ENCODE measurements around the gene RBPJ. TPM values are rescaled to one million over a fixed set of nuclear protein-coding genes. Genes with fewer than 3 reads are reported as not detected.

Gene RBPJ
- total RNA-seq, 6 experiments from 2014 or later, result 12.0 to 29.3 (median 19.6) TPM

DNA sequence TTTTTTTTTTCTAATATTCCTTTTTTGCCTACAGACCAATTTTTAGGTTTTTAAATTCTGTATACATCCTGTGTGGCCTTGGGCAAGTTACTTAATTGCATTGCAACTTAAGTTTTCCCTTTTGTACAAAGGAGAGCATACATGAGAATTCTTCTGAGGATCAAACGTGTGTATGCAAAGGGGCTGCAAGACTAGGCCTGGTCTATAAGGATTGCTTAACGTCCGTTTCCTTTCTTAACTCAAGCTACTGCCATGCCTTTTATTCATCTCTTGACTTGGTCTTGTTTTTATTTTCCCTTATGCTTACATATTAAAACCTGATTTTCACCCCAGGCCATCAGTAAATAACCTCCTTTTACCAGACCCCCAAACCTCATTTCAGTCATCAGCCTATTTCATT, 13.6 kb downstream of the RBPJ start:
- Histone ChIP-seq H3K36me3 (no peaks in the 10 kb centered on the region), H3K9me3 (no peaks in the 10 kb centered on the region), H3K27ac (no peak overlapping the region), H3K4me1 (peaks cover 0 to 7% (median 0%) of the 10 kb centered on the region in 4 donors), H3K4me3 (no peak overlapping the region), H3K27me3 (no peaks in the 10 kb centered on the region)
- DNase-seq (no peak), ATAC-seq (no peak)
- intact Hi-C loops (cut with DNase I), result no loop called here
- no peak for TF ChIP-seq POLR2A (IDR thresholded peaks at IDR 0.05)
- TF ChIP-seq, protein P1, sequence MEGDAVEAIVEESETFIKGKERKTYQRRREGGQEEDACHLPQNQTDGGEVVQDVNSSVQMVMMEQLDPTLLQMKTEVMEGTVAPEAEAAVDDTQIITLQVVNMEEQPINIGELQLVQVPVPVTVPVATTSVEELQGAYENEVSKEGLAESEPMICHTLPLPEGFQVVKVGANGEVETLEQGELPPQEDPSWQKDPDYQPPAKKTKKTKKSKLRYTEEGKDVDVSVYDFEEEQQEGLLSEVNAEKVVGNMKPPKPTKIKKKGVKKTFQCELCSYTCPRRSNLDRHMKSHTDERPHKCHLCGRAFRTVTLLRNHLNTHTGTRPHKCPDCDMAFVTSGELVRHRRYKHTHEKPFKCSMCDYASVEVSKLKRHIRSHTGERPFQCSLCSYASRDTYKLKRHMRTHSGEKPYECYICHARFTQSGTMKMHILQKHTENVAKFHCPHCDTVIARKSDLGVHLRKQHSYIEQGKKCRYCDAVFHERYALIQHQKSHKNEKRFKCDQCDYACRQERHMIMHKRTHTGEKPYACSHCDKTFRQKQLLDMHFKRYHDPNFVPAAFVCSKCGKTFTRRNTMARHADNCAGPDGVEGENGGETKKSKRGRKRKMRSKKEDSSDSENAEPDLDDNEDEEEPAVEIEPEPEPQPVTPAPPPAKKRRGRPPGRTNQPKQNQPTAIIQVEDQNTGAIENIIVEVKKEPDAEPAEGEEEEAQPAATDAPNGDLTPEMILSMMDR (IDR thresholded peaks at IDR 0.05), result no peak
- 79% methylated on average over 3 of the region's 3 CpGs for WGBS (ENCODE audit: insufficient coverage, low coverage, low lambda C conversion rate, missing lambda C conversion rate)

DNA sequence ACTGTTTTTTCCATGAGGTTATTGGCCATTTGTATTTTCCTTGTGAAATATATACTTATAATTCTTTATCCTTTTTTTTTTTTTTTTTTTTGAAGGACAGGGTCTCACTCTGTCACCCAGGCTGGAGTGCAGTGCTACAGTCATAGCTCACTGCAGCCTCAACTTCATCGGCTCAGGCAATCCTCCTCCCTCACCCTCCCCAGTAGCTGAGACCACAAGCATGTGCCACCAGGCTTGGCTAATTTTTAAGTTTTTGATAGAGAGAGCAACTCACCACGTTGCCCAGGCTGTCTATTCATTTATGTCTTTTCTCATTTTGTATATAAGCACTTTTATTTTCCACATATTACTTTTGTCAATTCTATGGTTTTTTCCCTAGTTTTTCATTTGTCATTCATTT, 16.8 kb downstream of the RBPJ start:
- no peak for TF ChIP-seq POLR2A (IDR thresholded peaks at IDR 0.05)
- TF ChIP-seq, protein P1 (IDR thresholded peaks at IDR 0.05), result no peak
- intact Hi-C loops (cut with DNase I), result no loop called here

GRCh38 chr4:26342328-26343037, 21.7 kb downstream of the RBPJ start:
- ATAC-seq, result peak in 1 of 4 donors; percentile 35
- no peak overlapping the region for H3K27ac ChIP-seq
- intact Hi-C loops (cut with DNase I), result no loop called here
- H3K9me3 ChIP-seq, result no peaks in the 10 kb centered on the region
- TF ChIP-seq POLR2A (IDR thresholded peaks at IDR 0.05), result no peak
- TF ChIP-seq, protein P1 (IDR thresholded peaks at IDR 0.05), result no peak
- H3K27me3 ChIP-seq, result no peaks in the 10 kb centered on the region
- no peak for DNase-seq
- H3K36me3 ChIP-seq, result no peaks in the 10 kb centered on the region
- 31% methylated on average over 2 of the region's 3 CpGs for WGBS (ENCODE audit: insufficient coverage, low coverage, low lambda C conversion rate, missing lambda C conversion rate)
- H3K4me1 ChIP-seq, result no peaks in the 10 kb centered on the region
- H3K4me3 ChIP-seq, result no peak overlapping the region

More for the DNA sequence above, 16.8 kb downstream of the RBPJ start:
- no peak overlapping the region for H3K4me3 ChIP-seq
- H3K4me1 ChIP-seq, result peaks cover 0 to 2% (median 0%) of the 10 kb centered on the region in 4 donors
- DNase-seq, result no peak
- no peaks in the 10 kb centered on the region for H3K36me3 ChIP-seq
- H3K9me3 ChIP-seq, result no peaks in the 10 kb centered on the region
- ATAC-seq, result no peak
- H3K27me3 ChIP-seq, result no peaks in the 10 kb centered on the region
- 75% methylated on average over 1 of the region's 2 CpGs for WGBS (ENCODE audit: insufficient coverage, low coverage, low lambda C conversion rate, missing lambda C conversion rate)
- no peak overlapping the region for H3K27ac ChIP-seq

GRCh38 chr4:26343038-26343398, 22.2 kb downstream of the RBPJ start:
- TF ChIP-seq, protein P1 (IDR thresholded peaks at IDR 0.05), result no peak
- no peak for TF ChIP-seq POLR2A (IDR thresholded peaks at IDR 0.05)
- no peak overlapping the region for H3K27ac ChIP-seq
- H3K4me3 ChIP-seq, result no peak overlapping the region
- no peaks in the 10 kb centered on the region for H3K4me1 ChIP-seq
- DNase-seq (no peak), ATAC-seq (no peak)
- intact Hi-C loops (cut with DNase I), result no loop called here
- H3K27me3 ChIP-seq, result no peaks in the 10 kb centered on the region
- no peaks in the 10 kb centered on the region for H3K36me3 ChIP-seq
- 74% methylated on average over 3 of the region's 3 CpGs for WGBS (ENCODE audit: insufficient coverage, low coverage, low lambda C conversion rate, missing lambda C conversion rate)
- H3K9me3 ChIP-seq, result no peaks in the 10 kb centered on the region
